ENCODE data around the gene SF1.

Gene SF1

GRCh38 chr11:64810271-64810890, 32.0 kb upstream of the SF1 start, which contains the start of gene MEN1:
Gene MEN1, minus strand, starts transcription at chr11:64810551. Its CDS starts 442 bp downstream, at chr11:64810109.
- H3K4me2 ChIP-seq (ENCODE audit: low read depth, low read length, poor library complexity, severe bottlenecking), result peak within 1 kb of the TSS; percentile 96
- peak within 1 kb of the TSS; percentile 94 for H2AFZ ChIP-seq (ENCODE audit: low read length)
- H3K4me3 ChIP-seq (ENCODE audit: low read length, poor library complexity, severe bottlenecking), result peak within 1 kb of the TSS; percentile 94
- H3K9me3 ChIP-seq (ENCODE audit: insufficient read depth, low read depth, low read length), result no peaks in the 10 kb centered on the region
- no peaks in the 10 kb centered on the region for H3K36me3 ChIP-seq (ENCODE audit: insufficient read depth, low read length)
- H4K20me1 ChIP-seq (ENCODE audit: insufficient read depth, low read length, poor library complexity, severe bottlenecking), result peaks cover 8% of the 10 kb centered on the region
- TF ChIP-seq EZH2phosphoT487 (IDR thresholded peaks at IDR 0.05; ENCODE audit: borderline replicate concordance) (no peak), CTCF (conservative IDR thresholded peaks at IDR 0.05; ENCODE audit: low read length) (no peak)
- peak within 1 kb of the TSS; percentile 85 for H3K9ac ChIP-seq (ENCODE audit: low read depth, low read length, poor library complexity, severe bottlenecking)
- H3K79me2 ChIP-seq (ENCODE audit: insufficient read depth, low read length), result peaks cover 8% of the 10 kb centered on the region
- no peaks in the 10 kb centered on the region for H3K27me3 ChIP-seq (ENCODE audit: insufficient read depth, low read length, poor library complexity, severe bottlenecking)
- H3K9me2 ChIP-seq (replicated peaks; ENCODE audit: low read depth, low read length), result no peaks in the 10 kb centered on the region
- H3K4me1 ChIP-seq (ENCODE audit: insufficient read depth, low read length, poor library complexity, severe bottlenecking), result peaks cover 13% of the 10 kb centered on the region
- H3F3A ChIP-seq (ENCODE audit: low read depth), result no peaks in the 10 kb centered on the region

GRCh38 chr11:64809781-64810241, 31.5 kb upstream of the SF1 start:
- Histone ChIP-seq H3K36me3 (ENCODE audit: insufficient read depth, low read length) (no peaks in the 10 kb centered on the region), H2AFZ (ENCODE audit: low read length) (peak overlapping the region; percentile 94), H3K27me3 (ENCODE audit: insufficient read depth, low read length, poor library complexity, severe bottlenecking) (no peaks in the 10 kb centered on the region), H4K20me1 (ENCODE audit: insufficient read depth, low read length, poor library complexity, severe bottlenecking) (peaks cover 8% of the 10 kb centered on the region), H3K4me3 (ENCODE audit: low read length, poor library complexity, severe bottlenecking) (peak overlapping the region; percentile 94), H3K79me2 (ENCODE audit: insufficient read depth, low read length) (peaks cover 8% of the 10 kb centered on the region), H3K9me3 (ENCODE audit: insufficient read depth, low read depth, low read length) (no peaks in the 10 kb centered on the region), H3K4me1 (ENCODE audit: insufficient read depth, low read length, poor library complexity, severe bottlenecking) (peaks cover 13% of the 10 kb centered on the region), H3K4me2 (ENCODE audit: low read depth, low read length, poor library complexity, severe bottlenecking) (peak overlapping the region; percentile 96), H3K9me2 (replicated peaks; ENCODE audit: low read depth, low read length) (no peaks in the 10 kb centered on the region), H3F3A (ENCODE audit: low read depth) (no peaks in the 10 kb centered on the region), H3K9ac (ENCODE audit: low read depth, low read length, poor library complexity, severe bottlenecking) (peak overlapping the region; percentile 85)
- TF ChIP-seq EZH2phosphoT487 (IDR thresholded peaks at IDR 0.05; ENCODE audit: borderline replicate concordance) (no peak), CTCF (conservative IDR thresholded peaks at IDR 0.05; ENCODE audit: low read length) (no peak)

GRCh38 chr11:64805481-64805880, 27.1 kb upstream of the SF1 start:
- Histone ChIP-seq H3K9ac (ENCODE audit: low read depth, low read length, poor library complexity, severe bottlenecking) (no peak overlapping the region), H3K4me1 (ENCODE audit: insufficient read depth, low read length, poor library complexity, severe bottlenecking) (peaks cover 26% of the 10 kb centered on the region)

More at GRCh38 chr11:64805481-64805880, 27.1 kb upstream of the SF1 start:
- Histone ChIP-seq H3K9me3 (ENCODE audit: insufficient read depth, low read depth, low read length) (no peaks in the 10 kb centered on the region), H3K79me2 (ENCODE audit: insufficient read depth, low read length) (peaks cover 8% of the 10 kb centered on the region), H3K4me3 (ENCODE audit: low read length, poor library complexity, severe bottlenecking) (no peak overlapping the region), H4K20me1 (ENCODE audit: insufficient read depth, low read length, poor library complexity, severe bottlenecking) (peaks cover 8% of the 10 kb centered on the region), H2AFZ (ENCODE audit: low read length) (no peak overlapping the region), H3K27me3 (ENCODE audit: insufficient read depth, low read length, poor library complexity, severe bottlenecking) (no peaks in the 10 kb centered on the region), H3K4me2 (ENCODE audit: low read depth, low read length, poor library complexity, severe bottlenecking) (no peak overlapping the region), H3K36me3 (ENCODE audit: insufficient read depth, low read length) (no peaks in the 10 kb centered on the region), H3F3A (ENCODE audit: low read depth) (no peaks in the 10 kb centered on the region), H3K9me2 (replicated peaks; ENCODE audit: low read depth, low read length) (no peaks in the 10 kb centered on the region)
- TF ChIP-seq CTCF (conservative IDR thresholded peaks at IDR 0.05; ENCODE audit: low read length), result no peak
- no peak for TF ChIP-seq EZH2phosphoT487 (IDR thresholded peaks at IDR 0.05; ENCODE audit: borderline replicate concordance)
